Immature natural killer cell (primary cell): ENCODE data around the gene HBD. TPM values are rescaled to one million over a fixed set of nuclear protein-coding genes. Genes with fewer than 3 reads are reported as not detected.

ENCODE experiments used
- DNase-seq, 3 donors: peaks; one replicate each; pipeline ENCODE4 v3.0.0; 2022; ENCODE audit warnings: mixed read lengths in 1 of 3
- H3K27ac Mint-ChIP-seq, 6 donors: one replicate each; pipeline ENCODE4 v1.8.0; 2020; ENCODE audit warnings: mixed read lengths in 6 of 6, mild to moderate bottlenecking in 5 of 6, inconsistent platforms in 4 of 6, moderate library complexity in 3 of 6
- H3K27me3 Mint-ChIP-seq, 3 donors: one replicate each; pipeline ENCODE4 v1.8.0; 2020 to 2021; ENCODE audit warnings: low read depth in 3 of 3, mild to moderate bottlenecking in 3 of 3, mixed read lengths in 3 of 3, moderate library complexity in 3 of 3, inconsistent platforms in 1 of 3
- H3K36me3 Mint-ChIP-seq, 3 donors: one replicate each; pipeline ENCODE4 v1.8.0; 2020; ENCODE audit warnings: mixed read lengths in 3 of 3, inconsistent platforms in 2 of 3, mild to moderate bottlenecking in 2 of 3
- H3K4me1 Mint-ChIP-seq, 2 donors: one replicate each; pipeline ENCODE4 v1.8.0; 2020; ENCODE audit warnings: inconsistent platforms in 2 of 2, mild to moderate bottlenecking in 2 of 2, mixed read lengths in 2 of 2, moderate library complexity in 1 of 2
- H3K4me3 Mint-ChIP-seq, 5 donors: one replicate each; pipeline ENCODE4 v1.8.0; 2020; ENCODE audit warnings: mild to moderate bottlenecking in 5 of 5, mixed read lengths in 5 of 5, inconsistent platforms in 3 of 5, moderate library complexity in 3 of 5
- H3K9me3 Mint-ChIP-seq, 6 donors: one replicate each; pipeline ENCODE4 v1.8.0; 2020; ENCODE audit warnings: mild to moderate bottlenecking in 6 of 6, mixed read lengths in 6 of 6, inconsistent platforms in 4 of 6, moderate library complexity in 3 of 6
- polyA plus RNA-seq, 3 donors: library from polyadenylated mRNA; unstranded; fragments of 300-500 nt; fragmentation: Illumina TruSeq; gene quantifications; one replicate each; pipeline ENCODE4 v1.2.3, GENCODE V29; 2021

The HBD gene
- polyA plus RNA-seq, result 1 to 10 TPM in 1 of 3 donors, not detected in 2; 1.2 TPM

GRCh38 chr11:5234381-5234834, at the start of gene HBD:
Gene HBD, minus strand, starts transcription at chr11:5234483. Its CDS starts 50 bp downstream, at chr11:5234433.
- Mint-ChIP-seq H3K9me3 (no peaks in the 10 kb centered on the region), H3K27ac (no peak within 1 kb of the TSS), H3K27me3 (peaks cover 0 to 1% (median 0%) of the 10 kb centered on the region in 3 donors), H3K4me3 (no peak within 1 kb of the TSS), H3K36me3 (no peaks in the 10 kb centered on the region), H3K4me1 (peaks cover 0 to 1% of the 10 kb centered on the region in 2 donors)
- no peak for DNase-seq

GRCh38 chr11:5283882-5284281, 49.6 kb upstream of the HBD start:
- no peak overlapping the region for H3K4me3 Mint-ChIP-seq
- no peak overlapping the region for H3K27ac Mint-ChIP-seq
- H3K9me3 Mint-ChIP-seq, result peaks cover 0 to 2% (median 0%) of the 10 kb centered on the region in 6 donors
- no peaks in the 10 kb centered on the region for H3K36me3 Mint-ChIP-seq
- DNase-seq, result no peak
- H3K27me3 Mint-ChIP-seq, result peaks cover 1 to 4% (median 2%) of the 10 kb centered on the region in 3 donors
- no peaks in the 10 kb centered on the region for H3K4me1 Mint-ChIP-seq

GRCh38 chr11:5283086-5283485, 48.8 kb upstream of the HBD start:
- peaks cover 1 to 4% (median 2%) of the 10 kb centered on the region in 3 donors for H3K27me3 Mint-ChIP-seq
- H3K4me1 Mint-ChIP-seq, result no peaks in the 10 kb centered on the region
- no peak overlapping the region for H3K4me3 Mint-ChIP-seq
- no peak for DNase-seq
- no peak overlapping the region for H3K27ac Mint-ChIP-seq
- no peaks in the 10 kb centered on the region for H3K36me3 Mint-ChIP-seq
- peaks cover 0 to 2% (median 0%) of the 10 kb centered on the region in 6 donors for H3K9me3 Mint-ChIP-seq

- H3K27ac Mint-ChIP-seq, result no peak overlapping the region
- no peaks in the 10 kb centered on the region for H3K36me3 Mint-ChIP-seq
- H3K4me1 Mint-ChIP-seq, result no peaks in the 10 kb centered on the region
- H3K4me3 Mint-ChIP-seq, result no peak overlapping the region
- H3K27me3 Mint-ChIP-seq, result peaks cover 1 to 4% (median 2%) of the 10 kb centered on the region in 3 donors
- DNase-seq, result no peak
- H3K9me3 Mint-ChIP-seq, result peaks cover 0 to 4% (median 0%) of the 10 kb centered on the region in 6 donors
Observed at GRCh38 chr11:5282628-5283027, 48.3 kb upstream of the HBD start.

- DNase-seq, result no peak
- Mint-ChIP-seq H3K27me3 (peaks cover 0 to 4% (median 2%) of the 10 kb centered on the region in 3 donors), H3K36me3 (no peaks in the 10 kb centered on the region), H3K27ac (no peak overlapping the region), H3K9me3 (peaks cover 0 to 5% (median 0%) of the 10 kb centered on the region in 6 donors), H3K4me1 (no peaks in the 10 kb centered on the region), H3K4me3 (no peak overlapping the region)
Observed at GRCh38 chr11:5281596-5281995, 47.3 kb upstream of the HBD start.

- Mint-ChIP-seq H3K27ac (no peak overlapping the region), H3K36me3 (no peaks in the 10 kb centered on the region), H3K4me3 (no peak overlapping the region), H3K9me3 (peaks cover 0 to 5% (median 0%) of the 10 kb centered on the region in 6 donors), H3K27me3 (peaks cover 0 to 4% (median 2%) of the 10 kb centered on the region in 3 donors), H3K4me1 (no peaks in the 10 kb centered on the region)
- DNase-seq, result no peak
Observed at GRCh38 chr11:5280582-5281102, 46.4 kb upstream of the HBD start.

- Mint-ChIP-seq H3K9me3 (peaks cover 0 to 5% (median 0%) of the 10 kb centered on the region in 6 donors), H3K36me3 (no peaks in the 10 kb centered on the region), H3K27me3 (peaks cover 0 to 4% (median 0%) of the 10 kb centered on the region in 3 donors), H3K4me3 (no peak overlapping the region), H3K27ac (no peak overlapping the region), H3K4me1 (no peaks in the 10 kb centered on the region)
- no peak for DNase-seq
Observed at GRCh38 chr11:5279471-5280090, 45.3 kb upstream of the HBD start.

- Mint-ChIP-seq H3K27me3 (peaks cover 0 to 4% (median 0%) of the 10 kb centered on the region in 3 donors), H3K27ac (no peak overlapping the region), H3K36me3 (no peaks in the 10 kb centered on the region), H3K9me3 (peaks cover 0 to 6% (median 0%) of the 10 kb centered on the region in 6 donors), H3K4me1 (no peaks in the 10 kb centered on the region), H3K4me3 (no peak overlapping the region)
- no peak for DNase-seq
Observed at GRCh38 chr11:5277807-5278382, 43.6 kb upstream of the HBD start.

- H3K36me3 Mint-ChIP-seq, result no peaks in the 10 kb centered on the region
- H3K4me3 Mint-ChIP-seq, result no peak overlapping the region
- H3K27me3 Mint-ChIP-seq, result peaks cover 0 to 4% (median 0%) of the 10 kb centered on the region in 3 donors
- DNase-seq, result no peak
- no peak overlapping the region for H3K27ac Mint-ChIP-seq
- peaks cover 0 to 6% (median 0%) of the 10 kb centered on the region in 6 donors for H3K9me3 Mint-ChIP-seq
- no peaks in the 10 kb centered on the region for H3K4me1 Mint-ChIP-seq
Observed at GRCh38 chr11:5276697-5277096, 42.4 kb upstream of the HBD start.

- H3K9me3 Mint-ChIP-seq, result peaks cover 0 to 4% (median 0%) of the 10 kb centered on the region in 6 donors
- DNase-seq, result no peak
- no peaks in the 10 kb centered on the region for H3K36me3 Mint-ChIP-seq
- H3K4me3 Mint-ChIP-seq, result no peak overlapping the region
- H3K27ac Mint-ChIP-seq, result no peak overlapping the region
- H3K4me1 Mint-ChIP-seq, result no peaks in the 10 kb centered on the region
- H3K27me3 Mint-ChIP-seq, result peaks cover 0 to under 1% (median 0%) of the 10 kb centered on the region in 3 donors
Observed at GRCh38 chr11:5275369-5276110, 41.3 kb upstream of the HBD start.

- no peak for DNase-seq
- Mint-ChIP-seq H3K36me3 (no peaks in the 10 kb centered on the region), H3K9me3 (peaks cover 0 to 4% (median 0%) of the 10 kb centered on the region in 6 donors), H3K4me3 (no peak overlapping the region), H3K4me1 (no peaks in the 10 kb centered on the region), H3K27ac (no peak overlapping the region), H3K27me3 (no peaks in the 10 kb centered on the region)
Observed at GRCh38 chr11:5274395-5274794, 40.1 kb upstream of the HBD start.

GRCh38 chr11:5272395-5273017, 38.2 kb upstream of the HBD start:
- H3K36me3 Mint-ChIP-seq, result no peaks in the 10 kb centered on the region
- H3K9me3 Mint-ChIP-seq, result peaks cover 0 to 3% (median 0%) of the 10 kb centered on the region in 6 donors
- DNase-seq, result no peak
- no peak overlapping the region for H3K4me3 Mint-ChIP-seq
- no peak overlapping the region for H3K27ac Mint-ChIP-seq
- peaks cover 0 to 3% (median 0%) of the 10 kb centered on the region in 3 donors for H3K27me3 Mint-ChIP-seq
- no peaks in the 10 kb centered on the region for H3K4me1 Mint-ChIP-seq

GRCh38 chr11:5269715-5270147, 35.4 kb upstream of the HBD start, which contains the start of gene HBE1:
Gene HBE1, minus strand, starts transcription at chr11:5269945. Its CDS starts 55 bp downstream, at chr11:5269890.
- H3K27me3 Mint-ChIP-seq, result peaks cover 0 to 3% (median 2%) of the 10 kb centered on the region in 3 donors

More at GRCh38 chr11:5269715-5270147, 35.4 kb upstream of the HBD start, which contains the start of gene HBE1:
- Mint-ChIP-seq H3K4me1 (no peaks in the 10 kb centered on the region), H3K27ac (no peak within 1 kb of the TSS), H3K4me3 (no peak within 1 kb of the TSS), H3K36me3 (no peaks in the 10 kb centered on the region), H3K9me3 (peaks cover 0 to 1% (median 0%) of the 10 kb centered on the region in 6 donors)
- no peak for DNase-seq
